ENCODE measurements around the gene TNF.
"Not testable (repeated sequence)": the region's sequence is repeated elsewhere in the genome, so short reads cannot be mapped to it uniquely, and the experiment has no call there.

Gene TNF

DNA sequence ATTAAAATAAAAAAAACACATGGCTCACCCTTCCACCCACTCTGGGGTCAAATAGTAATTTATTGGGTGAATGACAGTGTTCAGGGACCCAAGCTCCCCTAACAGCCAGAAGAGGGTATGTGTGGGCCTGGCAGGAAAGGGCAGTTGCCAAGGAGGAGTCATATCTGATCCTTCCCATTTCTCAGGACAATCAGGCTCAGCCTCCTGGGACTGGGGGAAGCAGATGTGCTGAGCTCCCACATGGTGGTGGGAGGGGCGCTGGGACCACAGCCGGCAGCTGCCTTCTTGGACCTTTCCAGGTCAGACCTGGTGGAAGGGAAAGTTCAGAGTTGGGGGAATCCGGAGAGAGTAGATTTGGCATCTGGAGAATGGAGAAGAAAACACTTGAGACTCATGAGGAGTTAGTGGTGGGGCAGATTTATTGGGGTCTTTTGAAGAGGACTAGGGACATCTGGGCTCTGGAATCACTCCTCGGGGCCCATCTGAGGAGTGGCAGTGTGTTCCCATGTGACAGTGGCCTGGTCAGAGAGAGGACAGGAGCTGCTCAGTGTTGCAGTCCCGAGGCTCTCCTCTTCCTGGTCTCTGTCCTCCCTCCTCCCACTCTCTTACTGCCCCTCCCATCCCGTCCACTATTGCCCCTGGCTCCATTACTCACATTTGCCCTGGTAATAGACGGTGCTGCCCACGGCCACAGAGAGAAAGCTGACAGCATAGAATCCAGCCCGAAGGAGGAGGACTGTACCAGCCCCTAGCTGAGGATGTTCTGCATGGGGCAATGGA, 13.7 kb downstream of the TNF start:
- DNase-seq, result peak; percentile 67 to 79

DNA sequence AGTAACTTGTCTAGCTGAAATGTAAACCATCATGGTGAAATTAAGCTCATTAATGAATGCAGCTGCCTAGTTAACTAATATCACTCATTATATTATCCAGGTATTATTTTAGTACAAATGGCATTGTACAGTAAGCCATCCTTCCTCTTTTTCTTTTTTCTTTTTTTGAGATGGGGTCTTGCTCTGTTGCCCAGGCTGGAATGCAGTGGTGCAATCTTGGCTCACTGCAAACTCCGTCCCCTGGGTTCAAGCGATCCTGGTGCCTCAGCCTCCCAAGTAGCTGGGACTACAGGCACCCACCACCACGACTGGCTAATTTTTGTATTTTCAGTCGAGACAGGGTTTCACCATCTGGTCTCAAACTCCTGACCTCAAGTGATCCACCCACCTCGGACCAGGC, 15.3 kb downstream of the TNF start:
- not testable (repeated sequence) for DNase-seq

- DNase-seq, result no peak
Measured at GRCh38 chr6:31592396-31592771, 17.0 kb downstream of the TNF start.

GRCh38 chr6:31597006-31597405, 21.6 kb downstream of the TNF start:
- DNase-seq, result peak; percentile 47 to 67

DNA sequence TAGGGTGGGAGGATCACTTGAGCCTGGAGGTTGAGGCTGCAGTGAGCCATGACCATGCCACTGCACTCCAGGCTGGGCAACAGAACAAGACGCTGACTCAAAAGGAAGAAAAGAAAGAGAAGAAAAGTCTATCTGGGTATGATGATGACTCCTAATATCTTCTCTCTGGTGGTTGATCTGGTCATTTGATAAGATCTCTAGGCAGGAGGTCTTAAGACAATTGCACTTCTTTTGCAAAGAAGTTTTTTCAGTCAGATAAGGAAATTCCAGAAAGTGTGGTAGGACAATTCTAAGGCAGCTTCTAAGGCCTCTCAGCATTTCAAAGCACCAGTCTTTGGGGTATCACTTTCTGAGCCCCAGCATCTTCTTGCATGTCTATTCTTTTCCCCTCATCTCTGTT, 32.0 kb downstream of the TNF start:
- DNase-seq, result no peak

DNA sequence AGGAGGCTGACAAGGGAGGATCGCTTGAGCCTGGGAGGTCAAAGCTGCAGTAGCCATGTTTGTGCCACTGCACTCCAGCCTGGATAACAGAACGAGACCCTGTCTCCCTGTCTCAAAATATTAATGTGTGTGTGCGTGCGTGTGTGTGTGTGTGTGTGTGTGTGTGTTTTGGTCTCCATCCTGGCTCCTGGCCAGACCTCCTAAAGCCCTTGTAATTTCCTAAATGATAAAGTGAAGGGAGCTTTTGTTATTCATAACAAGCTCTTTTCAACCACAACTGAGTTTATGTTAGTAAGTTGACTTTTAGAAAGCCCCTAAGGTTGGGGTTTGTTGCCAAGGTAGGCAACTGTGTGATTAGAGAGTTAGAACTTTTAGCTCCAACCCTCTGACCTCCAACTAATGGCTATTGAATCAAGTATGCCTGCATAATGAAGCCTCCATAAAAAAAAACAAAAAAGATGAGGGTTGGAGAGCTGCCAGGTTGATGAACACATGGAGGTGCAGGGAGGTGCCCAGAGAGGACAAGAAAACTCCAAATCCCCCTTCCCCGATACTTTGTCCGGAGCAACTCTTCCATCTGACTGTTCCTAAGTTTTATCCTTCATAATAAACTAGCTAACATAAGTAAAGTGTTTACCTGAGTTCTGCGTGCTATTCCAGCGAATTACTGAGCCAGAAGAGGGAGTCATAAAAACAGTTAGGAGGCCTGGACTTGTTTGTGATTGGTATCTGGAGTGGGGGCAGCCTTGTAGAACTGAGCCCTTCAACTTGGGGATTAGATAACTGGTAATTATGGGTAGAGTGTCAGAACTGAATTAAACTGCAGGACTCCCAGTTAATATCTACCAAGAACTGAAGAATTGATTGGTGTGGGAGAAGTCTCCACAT, 34.4 kb downstream of the TNF start:
- no peak for DNase-seq

GRCh38 chr6:31610968-31611367, 35.6 kb downstream of the TNF start:
- peak; percentile 28 to 42 for DNase-seq

DNA sequence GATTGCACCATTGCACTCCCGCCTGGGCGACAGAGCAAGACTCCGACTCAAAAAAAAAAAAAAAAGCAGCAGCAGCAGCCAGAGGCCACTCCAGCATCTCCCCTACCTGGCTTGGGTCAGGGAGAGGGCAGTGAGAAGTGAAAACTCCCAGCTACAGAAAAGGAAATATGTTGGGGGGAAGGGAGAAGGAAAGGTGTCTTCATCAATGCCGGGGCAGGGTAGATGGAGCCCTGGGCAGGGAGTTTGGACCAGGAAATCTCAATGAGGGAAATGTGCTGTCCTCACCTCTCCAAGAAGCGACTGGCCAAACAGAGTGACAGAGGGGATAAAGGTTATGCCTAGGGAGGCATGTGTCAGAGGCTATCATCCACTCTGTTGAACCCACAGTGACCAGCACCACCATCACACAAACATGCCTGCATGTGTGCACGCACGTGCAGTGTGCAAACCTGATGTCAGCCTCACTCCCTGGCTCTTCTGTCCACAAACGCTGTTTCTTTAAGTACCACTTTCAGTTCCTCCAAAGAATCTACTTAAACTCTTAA, 38.8 kb downstream of the TNF start:
- DNase-seq, result peak; percentile 47 to 66

- DNase-seq, result peak; percentile 78 to 80
Measured at GRCh38 chr6:31614684-31615578, 39.6 kb downstream of the TNF start, which contains the start of gene AIF1. TSS of gene AIF1 (plus strand) at chr6:31615234. CDS start at chr6:31615330, 96 bp downstream.

- DNase-seq, result peak; percentile 17 to 18
Measured at GRCh38 chr6:31615748-31616147, 40.4 kb downstream of the TNF start.

DNA sequence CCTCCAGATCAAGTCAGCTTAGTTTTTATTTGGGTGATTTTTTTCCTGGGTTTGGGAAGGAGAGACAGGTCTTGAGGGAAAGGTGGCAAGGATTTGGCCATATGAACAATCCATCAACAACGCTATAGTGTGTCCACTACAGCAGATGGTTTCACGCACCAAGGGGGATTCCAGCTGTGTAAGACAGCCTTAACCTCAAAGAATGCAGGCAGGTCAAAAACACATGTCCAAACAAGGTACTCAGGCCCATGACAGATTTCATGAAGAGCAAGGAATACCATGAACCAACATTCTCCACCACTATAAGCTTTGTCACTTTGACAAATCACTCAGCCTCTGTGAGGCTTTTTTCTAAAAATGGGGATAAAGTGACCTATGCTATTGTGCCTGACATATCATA, 41.6 kb downstream of the TNF start:
- no peak for DNase-seq

DNA sequence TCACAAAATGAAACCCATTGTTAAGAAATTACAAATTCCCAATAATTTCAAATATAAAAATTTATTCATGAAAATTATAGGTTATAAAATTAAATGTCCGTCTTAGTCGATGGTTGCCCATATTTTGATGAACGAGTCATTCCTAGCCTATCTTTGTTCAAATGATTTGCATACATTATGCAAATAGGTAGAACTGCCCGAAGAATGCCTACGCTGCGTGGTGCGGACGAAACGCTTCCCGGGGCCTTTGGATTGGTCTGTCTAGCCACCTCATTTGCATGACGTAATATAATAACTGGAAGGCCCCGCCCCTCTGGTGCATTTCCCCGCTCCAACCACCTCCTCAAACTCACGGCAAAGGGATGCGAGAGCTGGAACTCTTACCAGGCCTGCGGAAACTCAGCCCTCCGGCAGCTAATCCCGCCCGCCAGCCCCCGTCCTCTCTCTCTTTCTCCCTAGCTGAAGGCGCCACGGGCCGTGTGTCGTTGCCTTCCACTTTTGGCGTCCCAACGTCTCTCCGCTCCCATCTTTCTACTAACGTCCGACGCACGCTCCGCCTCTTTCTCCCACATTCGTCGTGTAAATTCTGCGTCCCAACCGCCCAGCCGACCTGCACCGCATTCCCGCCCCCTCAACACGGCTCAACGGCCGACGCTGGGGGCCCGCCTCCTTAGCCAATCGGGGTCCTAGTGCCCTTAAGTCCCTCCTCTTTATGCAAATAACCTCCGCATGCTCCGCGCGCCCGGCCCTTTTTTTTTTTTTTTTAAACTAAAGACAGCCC, 44.6 kb downstream of the TNF start:
- DNase-seq, result peak; percentile 100

- peak in 1 of 2 donors; percentile 41 for DNase-seq
Measured at GRCh38 chr6:31620586-31621319, 45.4 kb downstream of the TNF start, which contains the start of gene PRRC2A. TSS of gene PRRC2A (plus strand) at chr6:31620715. CDS start at chr6:31622790, 2,075 bp downstream.

DNA sequence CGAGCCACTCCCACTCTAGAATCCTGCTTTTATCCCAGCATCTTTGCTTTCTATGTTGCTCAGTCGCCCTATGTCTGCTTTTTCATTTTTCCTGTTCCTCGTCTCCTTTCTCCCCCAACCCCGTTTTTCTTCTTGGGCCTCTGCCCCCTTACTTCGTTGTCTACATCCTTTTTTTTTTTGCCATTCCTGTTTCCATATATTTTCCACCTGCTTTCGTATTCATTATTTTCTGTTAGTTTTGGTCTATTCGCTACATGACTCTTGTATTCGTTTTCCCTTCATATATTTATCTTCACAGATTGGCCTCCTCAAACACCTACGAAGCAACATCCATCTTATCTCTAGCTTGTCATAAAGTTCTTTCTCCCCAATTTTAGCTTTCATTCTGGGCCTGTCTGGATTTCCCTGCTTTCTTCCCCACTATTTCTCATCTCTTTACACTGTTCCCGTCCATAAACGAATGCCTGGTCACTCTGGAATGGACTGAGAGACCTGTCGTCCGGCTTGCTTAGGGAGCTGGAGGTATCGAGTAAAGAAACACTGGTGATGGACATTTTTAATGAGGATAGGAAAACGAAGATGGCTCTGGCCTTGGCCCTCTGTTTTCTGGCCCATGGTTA, 46.1 kb downstream of the TNF start:
- DNase-seq, result no peak

DNA sequence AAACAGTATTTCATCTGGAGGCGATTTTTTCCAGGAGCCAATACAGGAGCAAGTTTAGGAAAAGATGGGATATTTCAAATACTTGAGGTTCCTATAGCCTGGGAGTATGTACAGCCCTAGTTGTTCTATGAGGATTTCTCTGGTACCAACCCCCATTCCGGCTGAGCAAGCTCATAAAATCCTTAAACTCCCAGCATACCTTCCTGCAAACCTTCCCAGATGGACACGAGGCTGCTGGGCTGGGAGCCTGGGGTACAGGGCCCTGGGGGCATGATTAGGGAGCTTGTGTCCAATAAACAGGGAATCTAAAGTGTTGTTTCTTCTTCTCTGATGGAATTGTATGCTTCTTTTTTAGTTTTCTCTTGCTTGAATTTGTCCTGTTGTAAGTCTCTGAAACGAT, 46.6 kb downstream of the TNF start:
- DNase-seq, result no peak

DNA sequence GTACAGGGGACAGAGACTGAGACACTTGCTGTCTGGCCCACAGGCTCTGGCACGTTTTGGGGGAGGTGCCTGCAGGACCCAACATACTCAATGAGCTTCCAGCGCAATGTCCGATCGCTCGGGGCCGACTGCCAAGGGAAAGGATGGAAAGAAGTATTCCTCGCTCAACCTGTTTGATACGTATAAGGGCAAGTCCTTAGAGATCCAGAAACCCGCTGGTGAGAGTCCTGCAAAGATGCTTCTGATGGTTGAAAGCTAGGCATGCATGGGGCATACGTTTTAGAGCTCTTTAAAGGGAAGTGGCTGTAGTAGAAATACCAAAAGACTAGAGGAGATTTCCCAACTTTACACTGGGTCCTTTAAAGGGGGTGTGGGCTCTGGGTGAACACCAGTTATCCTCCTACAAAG, 47.3 kb downstream of the TNF start:
- DNase-seq, result peak; percentile 57 to 59

DNA sequence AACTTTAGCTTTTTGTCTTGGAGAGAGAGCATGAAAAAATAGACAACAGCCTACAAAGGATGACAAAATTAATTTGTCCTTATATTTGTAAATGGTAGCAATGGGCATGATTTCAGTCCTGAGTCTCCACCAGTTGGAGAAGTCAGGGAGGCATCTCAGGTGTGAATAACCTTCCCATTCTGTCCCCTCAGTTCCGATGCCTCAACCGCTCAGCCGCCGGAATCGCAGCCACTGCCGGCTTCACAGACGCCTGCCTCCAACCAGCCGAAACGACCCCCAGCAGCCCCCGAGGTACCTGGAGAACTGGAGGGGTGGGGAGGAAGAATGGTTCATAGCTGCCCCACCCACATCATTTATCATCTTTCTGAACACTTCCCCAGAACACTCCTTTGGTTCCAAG, 48.7 kb downstream of the TNF start:
- DNase-seq, result no peak

- DNase-seq, result no peak
Measured at GRCh38 chr6:31626952-31627351, 51.6 kb downstream of the TNF start.

DNA sequence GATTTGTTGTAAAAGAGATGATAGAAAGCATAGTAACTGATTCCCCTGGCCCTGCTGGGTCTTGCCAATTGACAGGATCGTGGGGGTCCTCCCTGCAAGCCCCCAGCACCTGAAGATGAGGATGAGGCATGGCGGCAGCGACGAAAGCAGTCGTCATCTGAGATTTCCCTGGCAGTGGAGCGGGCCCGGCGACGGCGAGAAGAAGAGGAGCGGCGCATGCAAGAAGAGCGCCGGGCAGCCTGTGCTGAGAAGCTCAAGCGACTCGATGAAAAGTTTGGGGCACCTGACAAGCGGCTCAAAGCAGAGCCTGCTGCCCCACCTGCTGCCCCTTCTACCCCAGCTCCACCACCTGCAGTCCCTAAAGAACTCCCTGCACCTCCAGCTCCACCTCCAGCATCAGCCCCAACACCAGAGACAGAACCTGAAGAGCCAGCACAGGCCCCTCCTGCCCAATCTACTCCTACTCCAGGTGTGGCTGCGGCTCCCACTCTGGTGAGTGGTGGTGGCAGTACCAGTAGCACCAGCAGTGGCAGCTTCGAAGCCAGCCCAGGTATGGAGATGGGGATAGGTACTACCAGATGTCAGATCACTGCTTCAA, 52.4 kb downstream of the TNF start:
- DNase-seq, result no peak
